Epidermal melanocyte (primary cell): ENCODE measurements around the gene DISP3.

Experiments used
- DNase-seq: peaks from one replicate; pipeline ENCODE4 v3.0.0; 2011; ENCODE audit warnings: low spot score; ENCODE audit not compliant: insufficient read length

The DISP3 gene

DNA sequence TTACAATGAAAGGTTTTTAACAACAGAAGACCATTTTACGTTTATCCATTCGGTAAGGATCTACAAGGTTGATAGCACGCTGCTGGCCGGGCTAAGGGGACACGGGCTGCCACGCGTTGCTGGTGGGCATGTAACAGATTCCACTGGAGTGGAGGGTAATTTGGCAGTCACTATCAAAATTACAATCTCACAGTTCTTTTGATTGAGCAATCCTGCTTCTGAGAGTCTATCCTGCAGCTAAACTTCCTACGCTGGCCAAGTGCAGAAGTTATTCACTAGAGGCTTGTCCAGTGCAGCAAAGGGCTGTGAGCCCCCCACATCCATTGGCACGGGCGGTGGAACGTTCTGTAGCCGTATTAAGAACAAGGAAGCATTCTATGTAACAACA lies 61.8 kb downstream of the DISP3 start:
- no peak for DNase-seq

DNA sequence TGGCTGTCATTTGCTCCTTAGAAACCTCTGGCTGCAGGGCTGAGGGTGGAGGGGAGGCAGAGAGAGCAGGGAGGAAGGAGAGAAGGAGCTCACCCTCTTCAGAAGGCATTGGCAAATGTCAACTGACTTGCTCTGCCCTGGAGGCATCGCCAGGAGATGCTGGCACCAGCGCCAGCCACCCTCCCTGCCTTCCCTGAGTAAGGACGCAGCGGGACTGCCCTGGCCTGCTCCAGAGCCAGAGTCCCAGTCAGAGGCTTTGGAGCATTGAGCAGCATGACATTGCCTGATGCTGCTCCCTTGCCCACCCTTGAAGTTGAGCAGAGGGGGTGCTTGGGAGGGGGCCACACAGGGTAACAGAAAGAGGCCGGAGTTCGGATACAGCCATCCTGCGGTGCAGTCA lies 62.3 kb downstream of the DISP3 start:
- DNase-seq: no peak

DNA sequence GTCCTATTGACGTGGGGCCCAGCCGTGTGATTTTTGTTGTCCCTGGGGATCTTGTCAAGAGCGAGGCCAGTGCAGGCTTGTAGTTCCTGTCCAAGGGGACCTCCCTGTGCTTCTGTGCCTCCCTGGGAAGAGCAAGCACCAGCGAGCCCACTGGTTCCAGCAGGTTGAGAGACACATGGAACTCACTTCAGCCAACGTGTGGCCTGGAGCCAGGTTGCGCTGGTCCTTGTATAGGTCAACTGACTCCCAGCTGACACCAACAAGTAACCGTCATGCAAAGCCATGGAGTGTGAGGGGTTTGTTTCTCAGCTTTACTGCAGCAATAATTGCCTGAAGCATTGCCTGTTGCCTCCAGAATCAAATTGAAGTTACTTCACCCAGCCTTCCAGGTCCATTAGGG lies 63.0 kb downstream of the DISP3 start:
- DNase-seq: no peak

DNA sequence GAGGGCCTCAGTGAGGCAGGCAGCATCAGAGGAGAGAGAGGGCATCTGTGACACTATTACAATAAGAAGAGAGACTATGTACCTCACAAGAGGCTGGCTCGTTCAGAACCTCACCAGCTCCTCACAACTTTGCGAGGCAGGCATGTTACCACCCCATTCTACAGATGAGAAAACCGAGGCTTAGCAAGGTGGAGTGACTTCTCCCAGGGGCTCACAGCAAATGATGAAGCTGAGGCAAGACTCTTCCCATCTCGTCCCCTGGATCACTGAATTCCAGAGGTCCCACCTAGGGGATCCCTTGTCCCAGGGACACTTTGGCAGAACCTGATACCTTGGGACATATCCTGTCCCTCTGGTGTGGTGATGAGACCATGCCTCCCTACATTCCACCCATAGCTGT lies 64.4 kb downstream of the DISP3 start:
- no peak for DNase-seq

DNA sequence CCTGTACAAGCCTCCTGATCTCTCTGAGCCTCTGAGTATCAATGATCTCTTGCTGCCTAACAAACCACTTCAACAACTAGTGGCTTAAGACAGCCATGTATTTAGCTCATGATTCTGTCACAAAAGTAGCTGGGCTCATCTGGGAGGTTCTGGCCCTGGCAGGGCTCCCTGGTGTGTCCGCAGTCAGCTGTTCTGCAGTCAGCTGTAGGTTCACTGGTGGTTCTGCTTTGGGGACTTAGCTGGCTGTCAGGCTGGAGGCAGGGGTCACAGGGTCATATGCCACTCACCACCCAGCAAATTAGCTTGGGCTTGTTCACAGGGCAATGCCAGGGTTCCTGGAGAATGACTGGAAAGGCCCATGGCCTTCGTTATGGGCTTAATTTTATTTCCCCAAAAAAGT lies 64.8 kb downstream of the DISP3 start:
- no peak for DNase-seq

DNA sequence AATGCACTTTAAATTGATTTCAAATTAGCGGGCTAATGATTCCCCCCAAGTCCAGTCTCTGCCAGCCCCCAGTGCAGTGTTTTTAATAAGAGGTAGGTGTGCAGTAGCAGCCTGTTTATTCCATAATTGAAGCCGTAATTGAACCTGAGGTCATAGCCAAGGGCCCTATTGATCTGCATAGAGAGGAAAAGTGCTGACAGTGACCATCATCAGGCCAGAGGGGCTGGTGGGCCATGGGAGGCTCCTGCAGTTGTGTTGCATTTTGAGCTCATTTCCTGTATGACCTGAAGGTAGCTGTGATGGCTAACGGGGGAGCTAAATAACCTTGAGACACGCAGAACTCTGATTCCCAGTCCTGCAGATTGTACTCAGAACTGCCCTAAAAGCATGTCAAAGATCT lies 67.5 kb downstream of the DISP3 start:
- DNase-seq: no peak

DNA sequence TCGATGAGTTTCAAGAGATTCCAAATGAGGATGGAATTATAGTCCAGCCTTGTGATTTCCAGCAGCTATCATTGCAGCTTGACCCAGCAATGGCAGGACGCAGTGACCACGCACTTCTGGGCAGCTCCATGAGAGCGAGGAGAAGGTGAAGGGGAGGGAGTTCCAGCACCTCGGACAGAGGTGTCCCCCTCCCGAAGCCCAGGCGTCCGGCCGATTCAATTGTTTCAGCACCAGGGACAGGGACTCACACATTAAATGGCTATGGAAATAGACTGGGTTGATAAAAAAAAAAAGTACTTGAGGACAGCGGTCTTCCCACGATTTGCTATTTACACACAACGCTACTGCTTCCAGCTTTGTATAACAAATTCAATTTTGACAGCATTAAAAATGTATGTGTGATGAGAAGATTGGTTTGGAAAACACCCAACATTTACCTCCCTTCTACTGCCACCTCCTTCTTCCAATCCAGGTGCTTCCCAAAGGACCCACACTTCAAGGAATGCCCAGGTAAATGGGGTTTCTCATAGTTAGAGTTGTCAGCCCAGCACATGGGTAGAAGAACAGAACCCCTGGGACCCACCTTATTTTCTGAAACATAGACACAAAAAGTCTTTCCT lies 71.8 kb downstream of the DISP3 start:
- peak; percentile 39 for DNase-seq

DNA sequence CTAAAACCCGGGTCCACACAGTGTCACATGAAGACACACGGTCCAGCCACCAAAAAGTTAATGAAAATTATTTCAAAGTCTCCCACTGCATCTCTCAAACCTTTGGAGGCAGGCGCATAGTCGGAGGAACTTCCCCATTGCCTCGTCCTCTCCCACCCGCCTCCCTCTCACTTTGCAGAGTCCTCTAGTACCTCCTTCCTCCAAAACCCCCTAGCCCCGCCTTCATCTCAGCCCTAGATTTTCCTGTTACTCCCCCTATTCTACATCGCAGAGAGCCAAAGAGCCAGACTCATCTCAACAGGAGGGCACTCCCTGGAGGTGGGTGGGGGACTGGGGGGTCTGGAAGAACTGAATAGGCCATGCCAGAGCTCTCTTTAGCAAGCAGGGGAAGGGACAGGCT lies 79.3 kb downstream of the DISP3 start:
- no peak for DNase-seq

DNA sequence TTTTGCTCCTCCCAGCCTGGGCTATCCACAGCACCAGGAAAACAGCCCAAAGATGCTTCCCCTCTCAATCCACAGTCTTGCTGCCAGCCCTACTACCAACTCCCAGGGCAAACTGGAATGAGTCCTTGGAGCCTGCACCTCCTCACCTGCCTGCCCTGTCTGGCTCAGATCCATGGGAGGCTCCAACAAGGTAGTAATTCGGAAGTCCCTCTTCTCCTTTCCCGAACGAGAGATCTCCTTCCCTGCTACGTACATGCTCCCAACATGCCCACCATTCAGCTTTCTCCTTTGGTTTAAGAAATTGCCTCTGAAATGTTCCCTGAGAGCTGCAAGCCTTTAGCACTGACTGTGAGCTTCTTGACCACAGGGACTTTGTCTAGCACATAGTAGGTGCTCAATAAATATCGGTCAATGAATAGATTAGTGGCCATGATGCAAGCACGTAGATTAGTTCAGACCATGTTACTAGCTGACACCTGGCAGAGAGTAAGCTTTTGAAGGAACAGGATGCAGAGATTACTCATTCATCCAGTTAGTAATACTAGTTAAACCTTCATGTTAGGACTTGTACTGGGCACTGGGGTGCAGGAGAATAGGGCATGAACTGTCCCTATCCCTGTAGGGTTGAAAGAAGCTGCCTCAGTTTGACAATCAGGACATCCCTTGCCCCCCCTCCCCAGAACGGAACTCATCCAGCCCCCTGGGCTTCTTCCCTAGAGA lies 80.1 kb downstream of the DISP3 start:
- DNase-seq: no peak

DNA sequence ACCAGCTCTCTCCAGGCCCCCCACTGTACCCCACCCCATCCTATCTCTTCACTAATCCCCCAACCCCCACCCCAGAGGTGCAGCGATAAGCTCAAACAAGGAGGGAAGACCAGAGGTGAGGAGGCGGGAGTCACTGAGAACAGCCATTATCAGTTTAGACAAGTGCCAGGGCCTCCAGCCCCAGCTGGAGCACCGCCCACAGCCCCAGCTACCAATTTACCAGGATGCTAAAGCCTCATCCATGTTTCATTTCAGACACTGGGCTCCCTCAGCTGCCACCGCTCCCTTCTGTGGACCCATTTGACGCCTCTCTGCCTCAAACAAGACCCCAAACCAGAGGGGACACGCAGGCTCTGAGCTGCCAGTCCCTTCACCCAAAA lies 80.6 kb downstream of the DISP3 start:
- no peak for DNase-seq

DNA sequence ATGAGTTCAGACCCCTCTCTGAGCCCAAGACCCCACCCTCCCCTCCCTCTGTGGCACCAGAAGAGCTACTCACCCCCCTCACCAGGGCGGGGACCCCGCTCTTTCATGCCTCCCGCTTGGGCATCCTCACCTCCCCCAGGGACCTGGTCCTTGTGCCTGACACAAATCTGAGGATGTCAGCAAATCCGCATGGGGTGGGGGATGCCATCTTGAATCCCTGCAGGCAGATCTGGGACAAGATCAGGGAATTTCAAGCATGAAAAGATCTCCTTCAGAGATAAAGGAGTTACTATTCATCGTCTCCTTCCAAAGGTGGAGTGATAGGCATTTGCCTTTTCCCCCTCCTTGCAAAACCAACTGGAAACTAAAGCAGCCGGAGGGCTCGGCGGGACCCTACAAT lies 81.1 kb downstream of the DISP3 start:
- DNase-seq: no peak

DNA sequence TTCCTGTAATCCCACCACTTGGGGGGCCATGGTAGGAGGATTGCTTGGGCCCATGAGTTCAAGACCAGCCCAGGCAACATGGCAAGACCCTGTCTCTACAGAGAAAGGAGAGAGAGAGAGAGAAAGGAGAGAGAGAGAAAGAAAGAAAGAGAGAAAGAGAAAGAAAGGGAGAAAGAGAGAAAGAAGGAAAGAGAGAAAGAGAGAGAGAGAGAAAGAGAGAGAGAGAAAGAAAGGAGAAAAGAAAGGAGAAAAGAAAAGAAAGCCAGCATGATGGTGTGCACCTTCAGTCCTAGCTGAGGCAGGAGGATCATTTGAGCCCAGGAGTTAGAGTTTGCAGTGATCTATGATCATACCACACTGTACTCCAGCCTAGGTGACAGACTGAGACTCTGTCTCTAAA lies 82.8 kb downstream of the DISP3 start:
- no peak for DNase-seq

DNA sequence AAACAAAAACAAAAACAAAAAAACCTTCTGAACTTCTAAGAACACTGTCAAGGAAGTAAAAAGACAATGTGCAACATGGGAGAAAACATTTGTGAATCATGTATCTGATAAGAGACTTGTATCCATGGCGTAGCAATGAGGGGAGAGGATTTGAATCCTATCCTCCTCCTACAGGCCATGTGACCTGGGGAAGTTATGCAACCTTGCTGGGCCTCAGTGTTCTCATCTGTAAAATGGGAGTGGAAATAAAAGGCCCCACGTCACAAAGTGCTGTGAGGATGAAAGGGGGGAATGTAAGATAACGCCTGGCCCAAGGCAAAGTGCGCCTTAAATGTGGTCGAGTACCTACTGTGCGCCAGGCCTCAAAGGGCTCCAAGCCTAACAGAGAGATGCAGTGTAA lies 83.7 kb downstream of the DISP3 start:
- DNase-seq: no peak

DNA sequence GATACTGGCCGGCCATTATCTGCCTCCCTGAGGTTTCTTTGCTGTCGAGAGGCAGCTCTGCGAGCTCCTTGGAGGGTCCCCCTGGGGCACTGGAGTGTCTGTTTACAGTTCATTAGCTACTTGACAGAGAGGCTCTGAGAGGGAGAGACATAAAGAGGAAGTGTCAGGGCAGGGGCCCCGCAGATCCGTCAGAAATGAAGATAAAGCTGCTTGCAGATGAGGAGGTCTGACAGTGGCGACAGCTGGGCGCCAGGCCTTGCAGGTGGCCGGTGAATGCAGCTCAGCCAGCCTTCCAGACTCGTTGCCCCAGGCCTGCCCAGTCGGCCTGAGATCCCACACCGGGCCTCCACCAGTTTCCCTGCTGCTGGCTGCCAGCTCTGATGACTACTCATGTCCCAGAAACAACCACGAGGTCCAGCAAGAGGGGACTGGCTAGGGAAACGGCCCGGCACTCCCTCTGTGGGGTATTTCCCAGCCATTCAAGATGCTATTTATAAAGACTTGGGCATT lies 84.7 kb downstream of the DISP3 start:
- no peak for DNase-seq

DNA sequence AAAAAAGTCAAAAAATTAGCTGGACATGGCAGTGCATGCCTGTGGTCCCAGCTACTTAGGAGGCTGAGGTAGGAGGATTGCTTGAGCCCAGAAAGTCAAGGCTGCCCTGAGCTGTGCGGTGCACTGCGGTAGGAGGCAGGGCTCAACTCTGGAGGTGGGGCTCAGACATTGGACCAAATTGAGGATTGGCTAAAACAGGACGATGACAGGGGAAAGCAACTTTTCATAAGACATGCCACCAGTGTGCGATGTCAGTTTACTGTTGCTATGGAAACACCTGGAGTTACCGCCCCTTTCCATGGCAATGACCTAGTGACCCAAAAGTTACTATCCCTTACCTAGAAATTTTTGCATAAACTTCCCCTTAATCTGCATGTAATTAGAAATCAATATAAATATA lies 85.3 kb downstream of the DISP3 start:
- DNase-seq: no peak

DNA sequence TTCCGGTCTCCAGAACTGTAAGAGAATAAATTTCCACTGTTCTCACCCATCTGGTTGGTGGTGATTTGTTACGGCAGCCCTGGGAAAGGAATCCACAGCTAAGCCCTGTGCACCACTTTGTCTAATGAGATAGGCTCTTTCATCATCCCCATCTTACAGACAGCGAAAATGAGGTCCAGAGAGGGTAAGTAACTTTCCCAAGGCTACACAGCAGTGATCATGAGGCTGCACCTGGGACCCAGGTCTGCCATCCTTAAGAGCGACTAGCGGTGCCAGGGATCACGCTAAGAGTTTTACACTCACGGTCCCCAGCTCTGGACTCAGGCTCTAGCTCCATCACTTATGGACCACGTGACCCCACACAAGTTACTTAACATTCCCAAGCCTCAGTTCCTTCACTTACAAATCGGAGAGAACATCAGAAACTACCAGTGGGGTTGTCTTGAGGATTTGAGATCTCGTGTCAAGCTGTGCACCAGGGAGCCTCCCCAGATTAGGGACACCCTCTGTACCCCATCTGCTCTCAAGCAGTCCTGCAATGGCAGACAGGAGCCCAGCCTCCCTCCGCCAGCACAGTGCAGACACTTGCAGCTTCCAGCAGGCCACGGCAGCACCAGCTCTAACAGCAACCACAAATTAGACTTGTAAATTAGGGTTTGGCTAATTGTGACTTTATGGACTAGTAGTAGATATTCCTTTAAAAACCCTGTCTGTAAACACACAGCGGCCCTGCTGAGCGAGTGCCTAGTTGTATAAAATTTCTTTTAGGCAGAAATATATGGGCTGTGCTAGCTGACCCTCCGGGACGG lies 87.3 kb downstream of the DISP3 start:
- no peak for DNase-seq

DNA sequence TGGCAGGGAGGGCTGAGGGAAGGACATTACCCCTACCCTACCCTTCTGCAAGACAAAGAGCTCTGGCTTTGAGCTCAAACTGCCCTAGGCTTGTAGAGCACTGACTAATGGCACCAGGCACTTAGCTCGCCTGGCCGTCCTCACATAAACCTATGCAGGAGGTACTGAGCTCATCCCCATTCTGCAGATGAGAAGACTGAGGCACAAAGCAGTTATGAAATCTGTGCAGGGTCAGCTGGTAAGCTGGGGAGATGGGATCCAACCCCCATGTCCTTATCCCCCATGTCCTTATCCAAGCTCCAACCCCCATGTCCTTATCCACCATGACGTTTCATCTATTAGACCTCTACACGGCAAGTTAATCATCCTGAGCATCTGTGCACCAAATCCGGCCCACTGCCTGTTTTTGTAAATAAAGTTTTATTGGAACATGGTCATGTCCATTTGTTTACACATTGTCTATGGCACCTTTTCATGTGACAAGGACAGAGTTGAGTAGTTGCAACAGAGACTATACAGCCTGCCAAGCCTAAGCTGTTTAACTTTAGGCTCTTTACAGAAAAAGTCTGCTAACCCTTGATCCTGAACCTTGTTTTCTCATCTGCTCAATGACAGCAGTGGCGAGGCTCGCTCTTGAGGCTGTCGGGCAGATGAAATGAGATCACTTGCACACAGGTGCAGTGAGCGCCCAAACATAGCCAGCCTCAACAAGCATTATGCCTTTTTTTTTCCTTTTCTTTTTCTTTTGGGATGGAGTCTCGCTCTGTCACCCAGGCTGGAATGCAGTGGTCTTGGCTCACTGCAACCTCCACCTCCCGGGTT lies 88.5 kb downstream of the DISP3 start:
- no peak for DNase-seq

DNA sequence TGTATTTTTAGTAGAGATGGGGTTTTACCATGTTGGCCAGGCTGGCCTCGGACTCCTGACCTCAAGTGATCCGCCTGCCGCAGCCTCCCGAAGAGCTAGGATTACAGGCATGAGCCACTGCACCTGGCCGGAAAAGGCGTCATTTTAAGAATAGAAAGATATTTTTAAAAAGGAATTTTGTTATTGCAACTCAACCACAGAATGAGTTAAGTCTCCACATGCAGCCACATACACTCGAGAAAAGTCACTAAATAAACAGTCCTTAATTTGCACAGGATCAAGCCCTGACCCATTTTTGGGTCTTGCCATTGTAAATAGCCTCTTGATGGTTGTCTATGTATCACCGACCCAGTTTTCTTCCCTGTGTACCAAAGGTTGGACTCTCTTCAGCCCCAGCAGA lies 89.7 kb downstream of the DISP3 start:
- DNase-seq: no peak

DNA sequence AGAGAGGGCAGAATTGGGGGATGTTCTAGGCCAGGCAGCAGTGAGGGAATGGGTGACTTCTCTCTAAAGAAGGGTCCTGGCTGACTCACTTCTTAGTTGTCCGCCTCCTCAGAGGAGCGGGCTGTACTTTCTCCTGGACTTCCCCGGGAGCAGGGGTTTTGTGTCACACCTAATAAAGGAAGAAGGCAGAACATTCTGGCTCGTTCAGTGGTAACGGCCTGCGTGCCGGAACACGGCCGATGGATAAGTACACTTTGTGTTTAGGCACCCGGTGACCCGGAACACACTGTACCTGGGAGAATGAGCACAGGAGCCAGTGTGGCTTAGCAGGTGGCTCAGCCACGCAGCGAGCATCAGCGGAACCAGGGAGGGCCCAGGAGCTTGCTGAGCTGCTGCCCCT lies 90.6 kb downstream of the DISP3 start:
- no peak for DNase-seq

DNA sequence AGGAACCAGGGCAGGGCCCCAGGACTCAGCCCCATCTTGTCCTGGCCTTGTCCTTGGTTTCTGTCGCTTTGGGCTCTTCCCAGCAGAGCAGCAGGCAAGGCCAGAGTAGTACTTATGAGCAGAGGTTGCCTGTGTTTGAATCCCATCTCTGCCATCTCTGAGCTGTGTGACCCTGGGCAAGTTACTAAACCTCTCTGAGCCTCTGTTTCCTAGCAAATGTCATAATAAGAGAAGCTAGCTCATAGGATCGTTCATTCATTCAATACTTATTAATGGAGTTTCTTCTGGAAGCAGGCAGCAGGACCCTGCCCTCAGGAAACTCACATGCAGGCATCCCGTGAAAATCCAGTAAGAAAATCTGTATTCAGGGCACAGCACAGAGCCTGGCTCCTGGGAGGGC lies 91.0 kb downstream of the DISP3 start:
- DNase-seq: no peak

DNA sequence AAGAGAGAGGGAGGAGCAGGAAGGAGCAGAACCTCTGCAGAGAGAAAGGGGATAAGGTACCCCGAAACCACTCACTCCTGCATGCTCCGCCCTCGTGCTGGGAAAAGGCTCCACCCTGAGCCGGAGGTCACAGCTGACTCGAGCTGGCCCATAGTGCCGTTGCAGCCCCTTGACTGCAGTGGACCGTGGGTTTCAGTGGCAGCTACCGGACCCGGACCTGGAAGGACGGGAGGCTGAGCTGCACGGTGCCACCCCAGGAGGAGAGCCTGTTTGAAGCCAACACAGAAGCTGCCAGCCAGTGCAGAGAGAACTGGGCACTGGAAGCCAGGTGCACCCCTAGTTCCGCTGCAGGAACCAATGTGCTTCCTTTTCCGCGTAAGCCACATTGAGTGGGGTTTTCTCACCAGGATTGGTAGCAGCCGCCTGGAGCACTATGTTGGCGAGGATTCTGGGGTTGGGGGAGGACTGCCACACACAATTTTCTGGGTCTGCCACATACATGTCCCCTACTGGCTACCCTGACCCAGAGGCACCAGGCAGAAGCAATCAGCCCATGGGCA lies 91.9 kb downstream of the DISP3 start:
- no peak for DNase-seq
